Dermis blood vessel endothelial cell (primary cell): ENCODE data around the gene CACNA2D3. TPM values are rescaled to one million over a fixed set of nuclear protein-coding genes. Genes with fewer than 3 reads are reported as not detected.
"Not testable (repeated sequence)": the region's sequence is repeated elsewhere in the genome, so short reads cannot be mapped to it uniquely, and the experiment has no call there.

Source experiments
- DNase-seq: peaks from one replicate; pipeline ENCODE4 v3.0.0; 2010
- total RNA-seq: library from RNA; depleted of rRNA; stranded (reverse); fragments of >200 nt; gene quantifications from 2 replicates; pipeline ENCODE4 v1.2.3, GENCODE V29; 2014

CACNA2D3 gene
- total RNA-seq, 1 donor from 2014 or later, result under 0.01 TPM

- no peak for DNase-seq
Observed at GRCh38 chr3:54941690-54942362, 819.5 kb downstream of the CACNA2D3 start.

- no peak for DNase-seq
Observed at GRCh38 chr3:54949491-54950044, 827.2 kb downstream of the CACNA2D3 start.

GRCh38 chr3:54950391-54951003 is 828.1 kb downstream of the CACNA2D3 start:
- DNase-seq, result no peak

- no peak for DNase-seq
Observed at GRCh38 chr3:54951405-54951804, 829.1 kb downstream of the CACNA2D3 start.

- DNase-seq, result no peak
Observed at GRCh38 chr3:54954022-54954421, 831.7 kb downstream of the CACNA2D3 start.

- no peak for DNase-seq
Observed at GRCh38 chr3:54954521-54954920, 832.2 kb downstream of the CACNA2D3 start.

- DNase-seq, result no peak
Observed at GRCh38 chr3:54955496-54955895, 833.1 kb downstream of the CACNA2D3 start.

GRCh38 chr3:54955941-54956340 is 833.6 kb downstream of the CACNA2D3 start:
- no peak for DNase-seq

- DNase-seq, result no peak
Observed at GRCh38 chr3:54957711-54958110, 835.4 kb downstream of the CACNA2D3 start.

GRCh38 chr3:54960082-54960481 is 837.7 kb downstream of the CACNA2D3 start:
- no peak for DNase-seq

- no peak for DNase-seq
Observed at GRCh38 chr3:54960701-54961100, 838.3 kb downstream of the CACNA2D3 start.

- no peak for DNase-seq
Observed at GRCh38 chr3:54962200-54962599, 839.8 kb downstream of the CACNA2D3 start.

GRCh38 chr3:54963641-54964040 is 841.3 kb downstream of the CACNA2D3 start:
- DNase-seq, result no peak

GRCh38 chr3:54964081-54964480 is 841.7 kb downstream of the CACNA2D3 start:
- no peak for DNase-seq

- no peak for DNase-seq
Observed at GRCh38 chr3:54965746-54966145, 843.4 kb downstream of the CACNA2D3 start.

GRCh38 chr3:54966979-54967378 is 844.6 kb downstream of the CACNA2D3 start:
- DNase-seq, result no peak

- DNase-seq, result no peak
Observed at GRCh38 chr3:54967731-54968161, 845.4 kb downstream of the CACNA2D3 start.

GRCh38 chr3:54968546-54969172 is 846.3 kb downstream of the CACNA2D3 start:
- DNase-seq, result no peak

- no peak for DNase-seq
Observed at GRCh38 chr3:54969652-54970051, 847.3 kb downstream of the CACNA2D3 start.

GRCh38 chr3:54970895-54971294 is 848.5 kb downstream of the CACNA2D3 start:
- no peak for DNase-seq

GRCh38 chr3:54977439-54977838 is 855.1 kb downstream of the CACNA2D3 start:
- no peak for DNase-seq

- not testable (repeated sequence) for DNase-seq
Observed at GRCh38 chr3:54977946-54978345, 855.6 kb downstream of the CACNA2D3 start.

- DNase-seq, result no peak
Observed at GRCh38 chr3:54982807-54983206, 860.5 kb downstream of the CACNA2D3 start.
